DMS114 treated with DMSO at 0.1 percent for 48 hours (cell line): ENCODE data around the gene GIMAP8.
"Not testable (repeated sequence)": the region's sequence is repeated elsewhere in the genome, so short reads cannot be mapped to it uniquely, and the experiment has no call there.

Source experiments
- DNase-seq: peaks from one replicate; lab custom pipeline; 2025; ENCODE audit not compliant: unreplicated experiment; lab: John Stamatoyannopoulos, UW

GIMAP8 gene

GRCh38 chr7:150434240-150434639 lies 16.2 kb upstream of the GIMAP8 start:
- no peak for DNase-seq

GRCh38 chr7:150435047-150435389 lies 15.4 kb upstream of the GIMAP8 start:
- DNase-seq, result no peak

- DNase-seq, result no peak
These were observed 14.9 kb upstream of the GIMAP8 start for GRCh38 chr7:150435390-150436073.

DNA sequence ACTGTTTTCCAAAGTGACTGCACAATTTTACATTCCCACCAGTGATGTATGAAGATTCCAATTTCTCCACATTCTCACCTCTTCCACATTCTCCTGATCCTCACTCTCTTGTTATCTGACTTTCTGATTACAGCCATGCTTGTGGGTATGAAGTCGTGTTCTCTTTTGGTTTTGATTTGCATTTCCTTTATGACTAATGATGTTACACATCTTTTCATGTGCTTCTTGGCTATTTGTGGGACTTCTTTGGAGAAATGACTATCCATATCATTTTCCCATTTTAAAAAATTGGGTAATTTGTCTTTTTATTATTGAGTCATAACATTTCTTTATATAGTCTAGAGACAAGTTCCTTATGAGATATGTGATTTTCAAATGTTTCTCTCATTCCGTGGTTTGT lies 10.5 kb upstream of the GIMAP8 start:
- DNase-seq, result no peak

DNA sequence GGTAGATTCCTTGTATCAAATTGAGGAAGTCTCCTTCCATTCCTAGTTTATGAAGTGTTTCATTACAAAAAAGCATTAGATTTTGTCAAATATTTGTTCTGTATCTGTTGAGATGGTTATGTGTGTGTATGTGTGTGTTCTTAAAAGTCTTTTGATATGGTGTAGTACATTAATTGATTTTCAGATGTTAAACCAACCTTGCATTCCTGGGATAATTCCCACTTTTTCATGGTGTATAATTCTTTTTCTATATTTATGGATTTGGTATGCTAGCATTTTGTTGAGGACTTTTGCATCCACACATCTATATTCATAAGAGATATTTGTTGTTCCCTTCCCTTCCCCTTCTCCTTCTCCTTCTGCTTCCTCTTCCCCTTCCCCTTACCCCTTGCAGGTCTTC lies 8.9 kb upstream of the GIMAP8 start:
- no peak for DNase-seq

DNA sequence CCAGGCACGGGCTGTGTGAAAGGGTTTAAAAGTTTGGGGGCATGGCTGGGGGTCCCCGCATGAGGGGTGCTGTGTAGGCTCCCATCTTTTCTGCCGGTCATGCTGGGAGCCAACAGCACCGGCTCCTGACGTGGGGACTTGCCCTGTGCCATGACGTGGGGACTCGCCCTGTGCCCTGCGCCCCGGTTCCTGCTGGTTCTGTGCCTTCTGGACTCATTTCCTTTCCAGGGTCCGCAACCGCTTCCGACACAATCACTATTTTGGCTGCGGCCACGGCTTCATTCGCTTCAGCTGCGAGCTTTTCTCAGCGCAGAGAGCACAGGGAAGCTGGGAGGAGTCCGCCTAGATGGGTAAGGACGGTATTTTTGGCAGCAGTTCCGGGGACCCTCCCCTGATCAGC lies 7.6 kb upstream of the GIMAP8 start:
- DNase-seq, result no peak

DNA sequence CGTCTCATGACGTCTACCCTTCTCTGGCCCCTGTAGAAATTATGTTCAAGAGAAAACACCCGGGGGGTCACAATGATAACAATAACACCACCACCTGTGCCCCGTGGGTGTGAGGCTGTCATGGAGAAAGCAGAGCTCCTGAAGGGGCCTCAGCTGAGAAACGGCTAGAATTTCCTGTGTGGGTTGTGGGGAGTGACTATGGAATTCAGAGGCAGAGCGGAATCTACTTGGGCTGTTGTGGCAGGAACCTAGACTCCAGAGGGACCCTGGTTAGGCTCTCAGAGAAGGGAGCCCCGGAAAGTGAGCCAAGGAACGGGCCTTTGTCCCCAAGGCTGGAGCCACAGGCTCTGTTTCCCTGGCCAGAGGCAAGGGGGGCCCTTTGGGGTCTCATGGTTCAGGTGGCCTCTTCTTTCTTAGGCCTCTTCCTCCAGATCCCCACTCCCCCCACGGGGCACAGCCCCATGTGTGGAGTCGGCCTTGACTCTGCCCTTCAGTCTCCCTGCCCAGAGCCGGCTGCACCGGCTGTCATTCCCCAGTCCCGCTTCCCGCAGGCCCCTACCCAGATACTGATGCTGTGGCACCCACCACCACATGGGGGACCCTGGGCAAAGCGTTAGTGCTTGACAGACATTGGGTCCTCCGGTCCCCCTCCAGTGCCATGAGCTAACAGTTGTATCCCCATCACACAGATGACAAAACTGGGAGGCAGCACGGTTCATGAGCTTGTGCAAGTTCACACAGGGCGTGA lies 6.5 kb upstream of the GIMAP8 start:
- no peak for DNase-seq

GRCh38 chr7:150444674-150445365 lies 5.6 kb upstream of the GIMAP8 start:
- DNase-seq, result no peak

GRCh38 chr7:150446288-150446938 lies 4.0 kb upstream of the GIMAP8 start:
- DNase-seq, result no peak

DNA sequence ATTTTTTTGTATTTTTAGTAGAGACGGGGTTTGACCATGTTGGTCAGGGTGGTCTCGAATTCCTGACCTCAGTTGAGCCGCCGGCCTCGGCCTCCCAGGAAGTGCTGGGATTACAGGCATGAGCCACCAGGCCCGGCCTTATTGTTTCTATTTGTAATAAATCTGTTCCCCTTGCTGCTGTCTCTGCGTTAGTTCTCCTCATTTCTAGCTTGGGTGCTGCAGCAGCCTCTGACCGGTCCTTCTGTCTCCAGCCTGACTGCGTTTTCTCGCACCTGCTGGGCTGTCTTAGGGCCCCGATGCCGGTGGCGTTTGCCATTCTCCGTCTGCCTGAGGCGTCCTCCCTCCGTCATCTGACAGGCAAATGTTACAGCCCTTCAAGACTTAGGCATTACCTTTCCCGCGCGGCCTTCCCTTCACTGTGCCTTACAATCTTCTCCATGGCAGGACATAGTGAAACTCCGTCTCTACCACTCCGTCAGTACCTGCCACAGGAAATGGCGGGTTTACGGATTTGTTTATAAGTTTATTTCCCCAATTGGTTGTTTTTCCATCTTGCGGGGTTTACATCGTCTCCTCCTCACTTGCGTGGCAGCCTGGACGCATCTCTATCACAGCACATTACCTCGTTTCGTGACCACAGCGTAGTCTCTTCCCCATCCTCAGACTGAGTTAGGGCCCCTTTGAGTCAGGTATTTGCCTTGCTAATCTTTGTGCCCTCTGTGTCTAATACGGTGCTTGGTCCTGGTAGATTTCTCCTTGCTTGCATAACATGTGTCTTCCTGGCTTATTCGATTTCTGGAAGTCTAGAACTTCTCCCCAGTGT lies 2.3 kb upstream of the GIMAP8 start:
- no peak for DNase-seq

DNA sequence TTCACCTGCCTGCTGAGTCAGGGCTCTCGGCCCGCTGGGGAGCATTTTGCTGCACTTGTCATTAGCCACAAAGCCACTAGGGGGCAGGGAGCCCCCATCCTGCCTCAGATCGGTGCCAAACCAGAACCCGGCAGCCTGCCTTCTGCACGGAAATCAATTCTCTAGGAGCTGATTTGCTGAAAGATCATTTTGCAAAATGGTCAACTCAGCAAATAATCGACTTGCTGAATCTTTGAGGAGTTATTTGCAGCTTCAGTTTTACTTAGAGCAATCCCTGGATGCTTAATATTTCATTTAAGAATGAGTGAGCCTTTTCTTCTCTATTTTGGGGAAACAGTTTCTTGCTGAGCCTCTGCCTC lies 1.7 kb upstream of the GIMAP8 start:
- peak; percentile 18 for DNase-seq

- no peak for DNase-seq
These were observed 1.1 kb upstream of the GIMAP8 start for GRCh38 chr7:150449206-150449952.

- DNase-seq, result no peak
These were observed 815 bp downstream of the GIMAP8 start for GRCh38 chr7:150451097-150451793.

GRCh38 chr7:150451833-150452461 lies 1.5 kb downstream of the GIMAP8 start:
- DNase-seq, result no peak

DNA sequence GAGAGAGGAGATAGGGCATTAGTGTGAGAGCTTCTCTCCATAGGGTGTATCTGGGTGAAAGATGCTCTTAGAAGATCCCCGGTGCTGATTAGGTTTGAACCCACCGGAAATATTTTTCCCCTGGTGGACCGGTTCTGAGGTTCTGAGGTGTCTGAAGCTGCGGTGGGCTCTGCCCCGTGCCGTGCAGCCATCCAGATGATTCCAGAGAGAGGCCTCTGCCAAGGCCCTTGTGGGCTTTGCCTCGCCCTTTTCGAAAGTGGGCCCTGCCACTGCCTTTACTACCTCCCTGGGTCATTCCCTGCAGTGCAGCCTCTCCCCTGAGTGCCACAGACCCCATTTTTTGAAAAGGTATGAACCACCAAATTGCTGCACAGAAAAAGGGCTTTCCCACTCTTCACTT lies 2.8 kb downstream of the GIMAP8 start:
- no peak for DNase-seq

DNA sequence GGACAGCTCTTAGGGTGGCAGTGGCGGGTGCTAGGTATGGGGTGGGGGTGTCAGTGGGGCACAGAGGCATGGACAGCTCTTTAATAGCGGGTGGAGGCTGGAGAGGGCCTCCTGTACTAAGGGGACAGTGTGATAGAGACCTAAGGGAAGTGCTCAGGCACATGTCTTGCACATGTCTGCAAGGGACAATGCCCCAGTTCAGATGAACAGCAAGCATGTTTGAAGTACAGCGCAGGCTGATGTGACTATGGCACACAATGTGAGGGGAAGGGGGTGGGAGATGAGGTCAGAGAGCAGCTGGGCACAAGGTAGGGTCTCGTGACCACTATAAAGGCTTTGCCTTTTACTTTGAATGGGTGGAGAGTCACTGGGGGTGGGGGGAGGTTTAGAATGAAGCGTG lies 3.5 kb downstream of the GIMAP8 start:
- no peak for DNase-seq

DNA sequence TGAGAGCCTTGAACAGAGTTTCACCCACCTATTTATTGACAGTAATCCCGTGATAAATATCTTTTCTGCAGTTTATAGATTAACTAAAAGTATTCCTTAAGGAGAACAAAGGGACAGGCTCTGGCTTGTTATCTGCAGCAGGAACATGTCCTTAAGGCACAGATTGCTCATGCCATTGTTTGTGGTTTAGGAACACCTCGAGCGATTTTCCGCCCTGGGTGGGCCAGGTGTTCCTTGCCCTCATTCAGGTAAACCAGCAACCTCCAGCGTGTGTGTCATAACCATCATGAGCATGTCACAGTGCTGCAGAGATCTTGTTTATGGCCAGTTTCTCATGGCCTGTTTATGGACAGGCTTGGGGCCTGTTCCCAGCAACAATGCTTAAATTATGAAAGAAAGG lies 6.6 kb downstream of the GIMAP8 start:
- DNase-seq, result not testable (repeated sequence)

- DNase-seq, result no peak
These were observed 7.8 kb downstream of the GIMAP8 start for GRCh38 chr7:150458235-150458634.

- DNase-seq, result no peak
These were observed 8.3 kb downstream of the GIMAP8 start for GRCh38 chr7:150458756-150459155.
